ENCODE results near the gene TMEM89.

Gene TMEM89

GRCh38 chr3:48648188-48648850 is 26.8 kb upstream of the TMEM89 start:
- no peak overlapping the region for H3K18ac ChIP-seq (ENCODE audit: low read length)
- H3K9me3 ChIP-seq (replicated peaks in 1 of 2; ENCODE audit: control insufficient read depth in 2 of 2, insufficient read depth in 1 of 2, low read depth in 1 of 2, low read length in 2 of 2): no peaks in the 10 kb centered on the region
- no peak overlapping the region for H2AFZ ChIP-seq (ENCODE audit: low read length)
- H2BK5ac ChIP-seq (ENCODE audit: low read length): no peak overlapping the region
- H3K79me1 ChIP-seq (ENCODE audit: low read depth, low read length): peaks cover 3% of the 10 kb centered on the region
- H2BK12ac ChIP-seq (ENCODE audit: low read length): no peak overlapping the region
- H3K27me3 ChIP-seq (ENCODE audit: control insufficient read depth in 3 of 3, insufficient read depth in 3 of 3, low read depth in 1 of 3, low read length in 3 of 3): no peaks in the 10 kb centered on the region
- no peak overlapping the region for H3K23ac ChIP-seq (ENCODE audit: low read depth, low read length, poor library complexity)
- no peak overlapping the region for H2AK5ac ChIP-seq (ENCODE audit: low read depth, low read length)
- no peak overlapping the region for H3K14ac ChIP-seq (ENCODE audit: low read length)
- H3K4me3 ChIP-seq (ENCODE audit: low read length in 2 of 2): no peak overlapping the region
- H3K9ac ChIP-seq (ENCODE audit: low read depth, low read length, poor library complexity): no peak overlapping the region
- no CpG with 5 or more reads among the region's 15 CpGs for WGBS, 2 donors (ENCODE audit: extremely low coverage in 2 of 2, insufficient read length in 2 of 2, insufficient replicate concordance in 1 of 2)
- H2BK15ac ChIP-seq (ENCODE audit: low read length): no peak overlapping the region
- no peak for DNase-seq (ENCODE audit: low spot score)
- H3K4ac ChIP-seq (ENCODE audit: low read length): no peak overlapping the region
- H3K4me1 ChIP-seq (ENCODE audit: control insufficient read depth in 2 of 2, insufficient read depth in 1 of 2, low read depth in 1 of 2, low read length in 2 of 2): no peaks in the 10 kb centered on the region
- peaks cover 43 to 90% of the 10 kb centered on the region in 2 donors for H3K36me3 ChIP-seq (replicated peaks in 1 of 2; ENCODE audit: control insufficient read depth in 2 of 2, insufficient read depth in 2 of 2, low read length in 2 of 2)
- H2BK120ac ChIP-seq (ENCODE audit: low read depth, low read length): no peak overlapping the region
- H3K4me2 ChIP-seq (ENCODE audit: insufficient read depth, low read length, poor library complexity, severe bottlenecking): no peak overlapping the region
- H4K91ac ChIP-seq (ENCODE audit: low read depth, low read length, poor library complexity): no peak overlapping the region
- H3K27ac ChIP-seq (replicated peaks; ENCODE audit: low read length): no peak overlapping the region
- H4K8ac ChIP-seq (ENCODE audit: low read depth, low read length): no peak overlapping the region

GRCh38 chr3:48647714-48648113 is 26.1 kb upstream of the TMEM89 start:
- no peak overlapping the region for H2AK5ac ChIP-seq (ENCODE audit: low read depth, low read length)
- peak overlapping the region; percentile 20 for H3K23ac ChIP-seq (ENCODE audit: low read depth, low read length, poor library complexity)
- peaks cover 3% of the 10 kb centered on the region for H3K79me1 ChIP-seq (ENCODE audit: low read depth, low read length)
- no peak overlapping the region for H3K9ac ChIP-seq (ENCODE audit: low read depth, low read length, poor library complexity)
- no peak overlapping the region for H2BK120ac ChIP-seq (ENCODE audit: low read depth, low read length)
- H2BK12ac ChIP-seq (ENCODE audit: low read length): no peak overlapping the region
- no peak overlapping the region for H2BK5ac ChIP-seq (ENCODE audit: low read length)
- no peak overlapping the region for H3K27ac ChIP-seq (replicated peaks; ENCODE audit: low read length)
- H3K9me3 ChIP-seq (replicated peaks in 1 of 2; ENCODE audit: control insufficient read depth in 2 of 2, insufficient read depth in 1 of 2, low read depth in 1 of 2, low read length in 2 of 2): peaks cover 0 to 2% of the 10 kb centered on the region in 2 donors
- H2AFZ ChIP-seq (ENCODE audit: low read length): no peak overlapping the region
- H3K18ac ChIP-seq (ENCODE audit: low read length): no peak overlapping the region
- H3K14ac ChIP-seq (ENCODE audit: low read length): no peak overlapping the region
- H3K27me3 ChIP-seq (ENCODE audit: control insufficient read depth in 3 of 3, insufficient read depth in 3 of 3, low read depth in 1 of 3, low read length in 3 of 3): no peaks in the 10 kb centered on the region
- no peak overlapping the region for H3K4ac ChIP-seq (ENCODE audit: low read length)
- H4K91ac ChIP-seq (ENCODE audit: low read depth, low read length, poor library complexity): no peak overlapping the region
- H4K8ac ChIP-seq (ENCODE audit: low read depth, low read length): no peak overlapping the region
- H2BK15ac ChIP-seq (ENCODE audit: low read length): no peak overlapping the region
- no peak overlapping the region for H3K4me2 ChIP-seq (ENCODE audit: insufficient read depth, low read length, poor library complexity, severe bottlenecking)
- no peak for DNase-seq (ENCODE audit: low spot score)
- no peak overlapping the region for H3K4me3 ChIP-seq (ENCODE audit: low read length in 2 of 2)
- peaks cover 40 to 90% of the 10 kb centered on the region in 2 donors for H3K36me3 ChIP-seq (replicated peaks in 1 of 2; ENCODE audit: control insufficient read depth in 2 of 2, insufficient read depth in 2 of 2, low read length in 2 of 2)
- no CpG with 5 or more reads among the region's 9 CpGs for WGBS, 2 donors (ENCODE audit: extremely low coverage in 2 of 2, insufficient read length in 2 of 2, insufficient replicate concordance in 1 of 2)
- H3K4me1 ChIP-seq (ENCODE audit: control insufficient read depth in 2 of 2, insufficient read depth in 1 of 2, low read depth in 1 of 2, low read length in 2 of 2): no peaks in the 10 kb centered on the region

GRCh38 chr3:48644898-48645760 is 23.6 kb upstream of the TMEM89 start:
- Histone ChIP-seq H3K4me2 (ENCODE audit: insufficient read depth, low read length, poor library complexity, severe bottlenecking) (no peak overlapping the region), H3K9me3 (replicated peaks in 1 of 2; ENCODE audit: control insufficient read depth in 2 of 2, insufficient read depth in 1 of 2, low read depth in 1 of 2, low read length in 2 of 2) (peaks cover 0 to 2% of the 10 kb centered on the region in 2 donors), H3K9ac (ENCODE audit: low read depth, low read length, poor library complexity) (peak overlapping the region; percentile 21), H2AK5ac (ENCODE audit: low read depth, low read length) (no peak overlapping the region), H4K91ac (ENCODE audit: low read depth, low read length, poor library complexity) (no peak overlapping the region), H3K27me3 (ENCODE audit: control insufficient read depth in 3 of 3, insufficient read depth in 3 of 3, low read depth in 1 of 3, low read length in 3 of 3) (no peaks in the 10 kb centered on the region), H3K14ac (ENCODE audit: low read length) (no peak overlapping the region), H3K4me1 (ENCODE audit: control insufficient read depth in 2 of 2, insufficient read depth in 1 of 2, low read depth in 1 of 2, low read length in 2 of 2) (no peaks in the 10 kb centered on the region), H3K36me3 (replicated peaks in 1 of 2; ENCODE audit: control insufficient read depth in 2 of 2, insufficient read depth in 2 of 2, low read length in 2 of 2) (peaks cover 44 to 92% of the 10 kb centered on the region in 2 donors), H2BK120ac (ENCODE audit: low read depth, low read length) (no peak overlapping the region), H3K4ac (ENCODE audit: low read length) (peak overlapping the region; percentile 37), H2AFZ (ENCODE audit: low read length) (no peak overlapping the region), H2BK5ac (ENCODE audit: low read length) (no peak overlapping the region), H2BK15ac (ENCODE audit: low read length) (no peak overlapping the region), H3K27ac (replicated peaks; ENCODE audit: low read length) (no peak overlapping the region), H3K18ac (ENCODE audit: low read length) (no peak overlapping the region), H3K79me1 (ENCODE audit: low read depth, low read length) (peaks cover 3% of the 10 kb centered on the region), H3K23ac (ENCODE audit: low read depth, low read length, poor library complexity) (peak overlapping the region; percentile 85), H4K8ac (ENCODE audit: low read depth, low read length) (no peak overlapping the region), H2BK12ac (ENCODE audit: low read length) (no peak overlapping the region), H3K4me3 (ENCODE audit: low read length in 2 of 2) (no peak overlapping the region)
- DNase-seq (ENCODE audit: low spot score): no peak
- no CpG with 5 or more reads among the region's 22 CpGs for WGBS, 2 donors (ENCODE audit: extremely low coverage in 2 of 2, insufficient read length in 2 of 2, insufficient replicate concordance in 1 of 2)

GRCh38 chr3:48642605-48643004 is 21.0 kb upstream of the TMEM89 start:
- H3K4ac ChIP-seq (ENCODE audit: low read length): no peak overlapping the region
- H3K79me1 ChIP-seq (ENCODE audit: low read depth, low read length): peaks cover 6% of the 10 kb centered on the region
- H3K4me2 ChIP-seq (ENCODE audit: insufficient read depth, low read length, poor library complexity, severe bottlenecking): no peak overlapping the region
- H3K36me3 ChIP-seq (replicated peaks in 1 of 2; ENCODE audit: control insufficient read depth in 2 of 2, insufficient read depth in 2 of 2, low read length in 2 of 2): peaks cover 48 to 92% of the 10 kb centered on the region in 2 donors
- no peak overlapping the region for H2AK5ac ChIP-seq (ENCODE audit: low read depth, low read length)
- no peak overlapping the region for H2BK15ac ChIP-seq (ENCODE audit: low read length)
- no peak overlapping the region for H2AFZ ChIP-seq (ENCODE audit: low read length)
- no peak overlapping the region for H3K4me3 ChIP-seq (ENCODE audit: low read length in 2 of 2)
- H2BK120ac ChIP-seq (ENCODE audit: low read depth, low read length): no peak overlapping the region
- no peak overlapping the region for H4K8ac ChIP-seq (ENCODE audit: low read depth, low read length)
- WGBS, 2 donors (ENCODE audit: extremely low coverage in 2 of 2, insufficient read length in 2 of 2, insufficient replicate concordance in 1 of 2): no CpG with 5 or more reads among the region's 12 CpGs
- DNase-seq (ENCODE audit: low spot score): no peak
- H3K4me1 ChIP-seq (ENCODE audit: control insufficient read depth in 2 of 2, insufficient read depth in 1 of 2, low read depth in 1 of 2, low read length in 2 of 2): no peaks in the 10 kb centered on the region
- no peak overlapping the region for H2BK5ac ChIP-seq (ENCODE audit: low read length)
- no peak overlapping the region for H3K18ac ChIP-seq (ENCODE audit: low read length)
- no peak overlapping the region for H2BK12ac ChIP-seq (ENCODE audit: low read length)
- no peak overlapping the region for H3K14ac ChIP-seq (ENCODE audit: low read length)
- H3K9ac ChIP-seq (ENCODE audit: low read depth, low read length, poor library complexity): peak overlapping the region; percentile 60
- H3K23ac ChIP-seq (ENCODE audit: low read depth, low read length, poor library complexity): peak overlapping the region; percentile 6
- no peak overlapping the region for H3K27ac ChIP-seq (replicated peaks; ENCODE audit: low read length)
- no peak overlapping the region for H4K91ac ChIP-seq (ENCODE audit: low read depth, low read length, poor library complexity)
- peaks cover 0 to 2% of the 10 kb centered on the region in 2 donors for H3K9me3 ChIP-seq (replicated peaks in 1 of 2; ENCODE audit: control insufficient read depth in 2 of 2, insufficient read depth in 1 of 2, low read depth in 1 of 2, low read length in 2 of 2)
- no peaks in the 10 kb centered on the region for H3K27me3 ChIP-seq (ENCODE audit: control insufficient read depth in 3 of 3, insufficient read depth in 3 of 3, low read depth in 1 of 3, low read length in 3 of 3)

Data from neuronal stem cell (in vitro differentiated cells).